CD4-positive, alpha-beta T cell treated with Interleukin-15 for 1 hour (primary cell): ENCODE results near the gene MAGI2.

Source experiments
- DNase-seq: peaks from one replicate; pipeline ENCODE4 v3.0.0-alpha.2; 2020

MAGI2 gene

DNA sequence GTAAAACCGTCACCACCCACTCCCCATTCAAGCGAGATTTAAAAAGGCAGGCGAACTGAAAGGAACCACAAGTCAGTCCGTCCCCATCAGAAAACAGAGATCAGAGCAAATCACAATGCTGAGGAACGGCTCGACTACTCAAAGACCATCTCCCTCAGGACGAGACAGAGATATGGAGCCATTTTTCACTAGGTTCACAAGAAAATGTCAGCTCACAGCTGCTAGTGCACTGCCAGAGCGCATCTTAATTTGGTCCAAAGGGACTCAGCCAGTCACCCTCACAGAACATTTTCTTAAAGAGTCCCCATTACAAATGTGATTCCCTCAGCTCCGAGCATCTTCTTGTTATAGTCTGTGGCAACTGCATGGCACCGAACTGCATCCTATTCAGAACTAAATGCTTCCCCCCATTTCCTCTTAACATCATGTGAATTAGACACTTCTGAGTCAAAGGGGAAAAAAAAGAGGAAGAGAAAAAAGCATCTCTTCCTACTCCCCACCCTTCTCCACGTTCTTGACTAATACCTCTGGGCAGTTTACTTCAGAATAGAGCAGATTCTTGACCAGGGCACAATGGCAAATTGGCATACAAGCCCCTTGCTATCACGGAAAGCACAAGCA is 683.9 kb downstream of the MAGI2 start:
- no peak for DNase-seq

DNA sequence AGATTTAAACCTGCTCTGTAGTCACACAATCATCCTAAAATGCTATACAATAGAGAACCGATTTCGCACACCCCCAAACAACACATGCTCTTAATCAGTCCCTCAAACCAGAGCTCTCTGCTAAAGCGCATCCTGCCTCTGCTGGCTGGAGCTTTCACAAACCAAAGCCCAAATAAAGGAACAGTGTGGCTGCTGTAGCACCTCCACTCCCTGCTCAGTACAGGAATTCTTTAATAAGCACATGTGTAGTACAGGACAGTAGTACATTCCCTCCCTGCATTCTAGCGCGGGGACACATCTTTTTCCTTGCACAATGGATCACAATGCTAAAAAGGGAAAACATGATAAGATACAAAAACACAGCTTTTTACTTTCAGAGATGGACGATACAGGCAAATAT is 684.6 kb downstream of the MAGI2 start:
- DNase-seq, result no peak

GRCh38 chr7:78765943-78766729 is 687.3 kb downstream of the MAGI2 start:
- no peak for DNase-seq

GRCh38 chr7:78764571-78764970 is 688.9 kb downstream of the MAGI2 start:
- no peak for DNase-seq

GRCh38 chr7:78762625-78763024 is 690.8 kb downstream of the MAGI2 start:
- no peak for DNase-seq

- no peak for DNase-seq
These were observed 692.7 kb downstream of the MAGI2 start for GRCh38 chr7:78760620-78761355.

GRCh38 chr7:78752554-78752953 is 700.9 kb downstream of the MAGI2 start:
- no peak for DNase-seq

DNA sequence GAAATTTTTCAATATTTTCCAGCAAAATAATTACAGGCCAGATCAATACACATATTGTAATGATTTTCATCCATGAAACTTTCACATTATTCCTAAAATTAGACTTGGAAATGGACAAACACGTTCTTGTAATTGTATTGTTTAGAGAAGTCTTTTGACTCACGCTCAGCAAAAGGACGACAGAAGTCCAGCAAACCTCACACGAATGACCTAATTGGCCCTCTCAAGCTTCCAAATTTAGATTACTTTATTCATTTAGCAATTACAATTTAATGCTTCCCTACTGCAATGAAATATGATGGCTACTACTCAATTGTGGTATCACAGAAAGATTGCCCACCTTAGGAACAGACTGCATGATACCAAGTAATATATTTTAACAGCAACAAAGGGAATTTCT is 702.2 kb downstream of the MAGI2 start:
- no peak for DNase-seq

GRCh38 chr7:78749052-78749746 is 704.3 kb downstream of the MAGI2 start:
- no peak for DNase-seq

DNA sequence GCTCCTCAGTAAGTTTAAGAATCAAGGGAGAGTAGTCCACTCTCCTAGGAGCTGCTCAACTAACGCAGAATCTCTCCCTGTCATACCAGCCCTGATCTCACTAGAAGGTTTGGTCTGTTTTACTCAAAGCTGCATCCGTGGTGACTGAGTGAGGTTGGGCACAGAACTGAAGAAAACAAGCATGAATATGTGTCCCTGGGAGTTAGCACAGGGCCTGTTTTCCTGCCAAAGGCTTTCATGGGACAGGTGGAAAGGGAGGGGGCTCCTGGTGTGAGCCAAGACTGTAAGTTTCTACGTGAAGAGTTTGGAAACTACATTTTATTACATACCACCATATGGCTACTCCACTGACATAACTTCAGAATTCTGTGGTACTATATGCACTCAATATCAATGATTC is 705.9 kb downstream of the MAGI2 start:
- DNase-seq, result no peak

GRCh38 chr7:78746301-78746700 is 707.2 kb downstream of the MAGI2 start:
- no peak for DNase-seq

- no peak for DNase-seq
These were observed 710.8 kb downstream of the MAGI2 start for GRCh38 chr7:78742694-78743093.

GRCh38 chr7:78736548-78736947 is 716.9 kb downstream of the MAGI2 start:
- DNase-seq, result no peak

DNA sequence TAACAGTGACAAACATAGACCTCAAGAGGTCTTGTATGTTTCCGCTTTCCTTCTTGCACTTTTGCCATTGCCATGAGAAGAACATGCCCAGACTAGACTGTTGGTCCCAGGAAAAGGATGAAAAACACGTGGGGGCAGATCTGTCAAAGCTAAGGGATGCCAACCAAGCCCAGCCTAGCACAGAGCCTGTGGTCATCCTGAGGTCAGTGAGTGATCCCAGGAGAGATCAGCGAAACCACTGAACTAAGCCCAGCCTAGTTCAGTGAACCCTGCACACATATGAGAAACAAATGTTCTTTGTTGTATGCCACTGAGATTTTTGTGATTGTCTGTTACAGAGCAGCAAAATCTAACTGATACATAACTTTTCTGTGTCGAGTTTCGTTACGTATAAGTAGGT is 718.8 kb downstream of the MAGI2 start:
- DNase-seq, result no peak

DNA sequence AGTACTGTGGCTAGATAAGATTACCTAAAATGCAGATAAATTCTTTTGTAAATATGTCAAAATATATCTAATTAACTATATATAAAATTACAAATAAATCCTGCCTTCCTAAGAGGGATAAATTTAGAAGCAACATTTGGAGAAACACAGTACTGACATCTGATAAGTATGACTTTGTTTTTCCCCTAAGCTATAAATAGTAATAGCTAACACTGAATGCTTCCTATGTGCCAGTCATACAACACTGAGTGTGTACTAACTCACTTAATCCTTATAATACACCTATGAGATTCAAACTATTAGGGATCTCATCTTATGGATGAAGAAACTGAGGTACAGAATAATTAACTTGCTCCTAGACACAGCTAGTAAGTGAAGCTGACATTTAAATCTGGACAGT is 733.4 kb downstream of the MAGI2 start:
- no peak for DNase-seq

DNA sequence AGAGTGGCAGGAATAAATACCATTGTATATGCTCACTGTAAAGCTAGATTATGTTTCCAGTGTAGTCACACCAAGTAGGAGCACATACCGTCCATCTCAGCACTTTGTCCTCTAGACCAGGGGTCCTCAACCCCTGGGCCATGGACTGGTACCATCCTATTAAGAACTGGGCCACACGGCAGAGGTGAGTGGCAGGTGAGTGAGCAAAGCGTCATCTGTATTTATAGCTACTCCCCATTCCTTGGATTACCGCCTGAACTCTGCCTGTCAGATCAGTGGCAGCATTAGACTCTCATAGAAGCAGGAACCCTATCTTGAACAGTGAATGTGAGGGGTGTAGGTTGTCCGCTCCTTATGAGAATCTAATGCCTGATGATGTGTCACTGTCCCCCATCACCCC is 735.3 kb downstream of the MAGI2 start:
- DNase-seq, result no peak

DNA sequence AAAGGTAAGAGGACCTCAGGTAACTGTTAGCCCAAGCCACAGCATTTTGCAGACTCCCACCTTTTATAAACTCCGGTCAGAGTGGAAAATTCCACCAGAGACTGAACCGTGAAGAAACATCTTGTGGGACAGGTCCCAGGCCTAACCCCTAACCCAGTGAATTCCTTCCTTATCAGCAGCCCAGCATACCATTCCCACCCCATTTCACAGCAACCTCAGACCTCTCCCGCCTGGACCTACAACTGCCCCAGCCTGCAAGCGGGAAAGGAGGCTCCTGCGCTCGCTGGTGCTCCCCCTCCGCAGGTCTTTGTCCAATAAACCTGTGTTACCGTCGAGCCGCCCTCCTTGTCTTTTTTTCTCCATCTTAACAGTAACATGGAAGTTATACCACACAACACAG is 736.6 kb downstream of the MAGI2 start:
- DNase-seq, result no peak

DNA sequence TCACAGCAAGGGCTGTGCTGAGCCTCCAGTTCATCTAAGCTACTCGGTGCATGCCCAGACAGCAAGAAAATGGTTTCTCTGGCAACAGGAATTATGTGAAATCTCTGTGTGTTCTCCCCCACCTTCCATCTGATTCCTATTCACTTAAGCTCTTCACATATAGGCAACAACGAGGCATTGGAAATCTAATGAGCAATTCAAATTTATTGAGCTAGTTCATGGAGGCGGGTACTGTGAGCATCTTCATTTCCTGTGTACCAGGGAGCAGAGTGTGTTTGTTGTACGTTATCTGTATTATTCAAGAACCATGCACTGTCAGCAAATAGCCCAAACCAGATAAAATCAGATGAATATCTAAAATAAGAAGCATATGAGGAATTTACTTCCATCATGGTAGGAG is 739.1 kb downstream of the MAGI2 start:
- no peak for DNase-seq

DNA sequence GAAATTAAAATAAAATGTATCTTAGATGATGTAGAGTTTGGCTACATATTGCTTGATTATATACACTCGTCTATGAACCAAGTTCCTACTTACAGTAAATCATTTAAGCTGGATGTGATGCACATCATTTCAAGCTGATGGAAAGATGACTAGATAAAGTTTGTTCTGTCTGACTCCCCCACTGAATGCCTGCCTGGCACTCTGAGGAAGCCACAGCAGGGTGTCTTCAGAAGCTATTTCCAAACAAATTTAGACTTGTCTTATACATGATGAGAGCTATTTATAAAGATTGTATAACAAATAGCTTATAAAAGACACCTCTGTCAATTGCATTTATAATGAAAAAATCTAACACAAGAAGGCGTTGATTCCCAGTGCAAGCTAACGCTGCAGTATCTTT is 741.4 kb downstream of the MAGI2 start:
- no peak for DNase-seq

DNA sequence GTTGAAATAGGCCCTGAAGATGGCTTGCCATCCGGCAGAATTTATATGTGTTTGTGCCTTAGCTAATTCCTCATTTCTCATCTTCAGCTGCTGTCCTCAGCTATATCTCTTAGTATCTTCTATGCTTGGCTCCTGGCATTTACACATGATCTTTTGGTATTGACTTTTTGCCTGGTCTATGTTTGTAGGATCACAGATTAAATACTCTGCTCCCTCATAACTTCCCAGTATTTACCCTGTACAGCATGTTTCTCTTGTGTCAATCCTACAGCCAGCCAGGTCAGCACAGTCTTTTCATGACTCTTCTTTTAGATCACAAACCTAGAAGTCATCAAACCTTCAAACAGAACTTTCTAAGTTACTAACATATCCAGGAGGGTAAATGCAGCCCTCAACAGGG is 743.8 kb downstream of the MAGI2 start:
- DNase-seq, result no peak

GRCh38 chr7:78704504-78704903 is 749.0 kb downstream of the MAGI2 start:
- DNase-seq, result no peak

GRCh38 chr7:78703391-78703790 is 750.1 kb downstream of the MAGI2 start:
- DNase-seq, result no peak

DNA sequence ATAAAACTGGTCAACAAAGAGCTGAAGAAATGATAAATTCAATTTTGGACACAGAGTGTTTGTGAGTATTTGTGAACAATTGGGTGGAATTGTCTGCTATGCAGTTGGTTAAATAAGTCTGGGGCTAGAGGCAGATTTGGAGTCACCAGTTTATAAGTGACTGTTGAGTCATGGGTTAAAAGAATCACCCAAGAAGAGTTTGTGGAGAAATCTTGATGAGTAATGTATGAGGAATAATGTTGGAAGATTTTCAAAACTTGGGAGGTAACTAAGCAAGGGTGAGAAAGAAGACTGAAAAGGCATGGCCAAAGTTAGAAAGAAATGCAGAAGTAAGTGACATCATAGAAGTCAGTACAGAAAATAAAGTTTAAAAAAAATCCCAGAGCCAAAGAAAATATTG is 750.7 kb downstream of the MAGI2 start:
- DNase-seq, result no peak

DNA sequence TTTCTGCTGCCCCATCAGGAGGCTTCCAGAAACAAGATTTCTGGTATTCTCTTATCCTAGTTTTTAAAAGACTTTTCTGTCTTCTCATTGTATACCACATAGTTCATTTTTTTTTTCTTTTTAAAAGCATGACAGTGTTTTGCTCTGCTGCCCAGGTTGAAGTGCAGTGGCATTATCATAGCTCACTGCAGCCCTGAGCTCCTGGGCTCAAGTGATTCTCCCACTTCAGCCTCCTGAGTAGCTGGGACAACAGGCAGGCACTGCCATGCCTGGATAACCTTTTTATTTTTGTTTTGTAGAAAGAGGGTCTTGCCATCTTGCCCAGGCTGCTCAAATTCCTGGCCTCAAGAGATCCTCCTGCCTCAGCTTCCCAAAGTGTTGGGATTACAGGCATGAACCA is 757.6 kb downstream of the MAGI2 start:
- DNase-seq, result no peak
